Neural cell (in vitro differentiated cells): Measurements from ENCODE around the gene RFX2. TPM values are rescaled to one million over a fixed set of nuclear protein-coding genes. Genes with fewer than 3 reads are reported as not detected.

Experiments used
- H2AFZ ChIP-seq: fragments of 200-600, 300-800 bp; sonication (generic), shearing (Covaris generic); 2 replicates; pipeline ENCODE4 v1.6.0; 2014; ENCODE audit warnings: low read depth, mild to moderate bottlenecking, antibody characterized with exemption, low read length, moderate library complexity
- H3F3A ChIP-seq: fragments of 200-600 bp; shearing (Covaris generic); 2 replicates; pipeline ENCODE4 v1.6.1; 2016; ENCODE audit warnings: mild to moderate bottlenecking, moderate library complexity, mixed read lengths, antibody characterized with exemption, low read length; ENCODE audit not compliant: insufficient read depth, poor library complexity, severe bottlenecking
- H3K27ac ChIP-seq: fragments of 200-600, 300-800 bp; sonication (generic), shearing (Covaris generic); 2 replicates; pipeline ENCODE4 v1.5.1; 2014; ENCODE audit warnings: mild to moderate bottlenecking, low read length, moderate library complexity
- H3K27me3 ChIP-seq: fragments of 300-800, 200-600 bp; sonication (generic), shearing (Covaris generic); 2 replicates; pipeline ENCODE4 v1.6.0; 2014; ENCODE audit warnings: mild to moderate bottlenecking, low read depth, low read length, moderate library complexity; ENCODE audit not compliant: insufficient read depth
- H3K36me3 ChIP-seq: fragments of 300-800, 200-600 bp; sonication (generic), shearing (Covaris generic); 2 replicates; pipeline ENCODE4 v1.5.1; 2014; ENCODE audit warnings: mild to moderate bottlenecking, antibody characterized with exemption, low read length, moderate library complexity; ENCODE audit not compliant: insufficient read depth
- H3K4me2 ChIP-seq: fragments of 300-800, 200-600 bp; sonication (generic), shearing (Covaris generic); 2 replicates; pipeline ENCODE4 v1.6.0; 2014; ENCODE audit warnings: mild to moderate bottlenecking, low read length
- H3K4me3 ChIP-seq: fragments of 300-800, 200-600 bp; sonication (generic), shearing (Covaris generic); 2 replicates; pipeline ENCODE4 v1.5.1; 2014; ENCODE audit warnings: mild to moderate bottlenecking, low read length, moderate library complexity
- H3K79me2 ChIP-seq: fragments of 200-600 bp; shearing (Covaris generic); replicated peaks from 2 replicates; pipeline ENCODE4 v1.6.0; 2014; ENCODE audit warnings: mild to moderate bottlenecking, low read length, moderate library complexity; ENCODE audit not compliant: insufficient read depth
- H3K9ac ChIP-seq: fragments of 300-800, 200-600 bp; sonication (generic), shearing (Covaris generic); 2 replicates; pipeline ENCODE4 v1.6.1; 2016; ENCODE audit warnings: mild to moderate bottlenecking, low read length, mixed read lengths
- H3K9me2 ChIP-seq: fragments of 200-600 bp; shearing (Covaris generic); 2 replicates; pipeline ENCODE4 v1.6.1; 2016; ENCODE audit warnings: mild to moderate bottlenecking, low read length, mixed read lengths; ENCODE audit not compliant: insufficient read depth
- H3K9me3 ChIP-seq: fragments of 200-600, 300-800 bp; sonication (generic), shearing (Covaris generic); 2 replicates; pipeline ENCODE4 v1.6.1; 2016; ENCODE audit warnings: mild to moderate bottlenecking, mixed run types, low read length, moderate library complexity, mixed read lengths
- H4K20me1 ChIP-seq: fragments of 200-600 bp; shearing (Covaris generic); 2 replicates; pipeline ENCODE4 v1.6.1; 2016; ENCODE audit warnings: mild to moderate bottlenecking, mixed run types; ENCODE audit not compliant: insufficient read depth
- EP300 ChIP-seq: fragments of 450-650 bp; conservative IDR thresholded peaks from 2 replicates; pipeline ENCODE4 v1.6.1; 2014; ENCODE audit warnings: antibody characterized with exemption, mild to moderate bottlenecking, moderate library complexity; ENCODE audit not compliant: poor library complexity, severe bottlenecking
- EZH2 ChIP-seq: fragments of 200-600, 300-800 bp; shearing (Covaris generic), sonication (generic); IDR thresholded peaks from 2 replicates; pipeline ENCODE4 v1.6.1; 2014; ENCODE audit warnings: antibody characterized with exemption, low read length, borderline replicate concordance, mild to moderate bottlenecking; ENCODE audit not compliant: insufficient read depth, poor library complexity, severe bottlenecking
- MXI1 ChIP-seq: fragments of 450-650 bp; conservative IDR thresholded peaks from 2 replicates; pipeline ENCODE4 v1.6.1; 2014; ENCODE audit warnings: antibody characterized with exemption, mild to moderate bottlenecking; ENCODE audit not compliant: poor library complexity, severe bottlenecking
- POLR2AphosphoS5 ChIP-seq: IDR thresholded peaks from 2 replicates; pipeline ENCODE4 v1.6.1; 2012
- RAD21 ChIP-seq: fragments of 450-650 bp; conservative IDR thresholded peaks from 2 replicates; pipeline ENCODE4 v1.6.1; 2014; ENCODE audit warnings: antibody characterized with exemption, mild to moderate bottlenecking, moderate library complexity
- SMC3 ChIP-seq: fragments of 450-650 bp; conservative IDR thresholded peaks from 2 replicates; pipeline ENCODE4 v1.6.1; 2014; ENCODE audit warnings: antibody characterized with exemption, mild to moderate bottlenecking, moderate library complexity; ENCODE audit not compliant: poor library complexity
- TAF1 ChIP-seq: IDR thresholded peaks from 2 replicates; pipeline ENCODE4 v1.6.1; 2012; ENCODE audit warnings: low read depth
- polyA plus RNA-seq: library from polyadenylated mRNA; depleted of rRNA; stranded (reverse); fragments of >200 nt; gene quantifications from 2 replicates; pipeline ENCODE4 v1.2.3, GENCODE V29; 2014
- TF ChIP-seq, protein P1 (sequence below): IDR thresholded peaks from 2 replicates; pipeline ENCODE4 v1.6.1; 2012; ENCODE audit warnings: borderline replicate concordance
- TF ChIP-seq, protein P2 (sequence below): fragments of 450-650 bp; IDR thresholded peaks from 2 replicates; pipeline ENCODE4 v1.5.1; 2014; ENCODE audit warnings: antibody characterized with exemption, mild to moderate bottlenecking, moderate library complexity; ENCODE audit not compliant: poor library complexity, severe bottlenecking

Gene RFX2
- polyA plus RNA-seq, 1 donor from 2014 or later, result 0.69 TPM

DNA sequence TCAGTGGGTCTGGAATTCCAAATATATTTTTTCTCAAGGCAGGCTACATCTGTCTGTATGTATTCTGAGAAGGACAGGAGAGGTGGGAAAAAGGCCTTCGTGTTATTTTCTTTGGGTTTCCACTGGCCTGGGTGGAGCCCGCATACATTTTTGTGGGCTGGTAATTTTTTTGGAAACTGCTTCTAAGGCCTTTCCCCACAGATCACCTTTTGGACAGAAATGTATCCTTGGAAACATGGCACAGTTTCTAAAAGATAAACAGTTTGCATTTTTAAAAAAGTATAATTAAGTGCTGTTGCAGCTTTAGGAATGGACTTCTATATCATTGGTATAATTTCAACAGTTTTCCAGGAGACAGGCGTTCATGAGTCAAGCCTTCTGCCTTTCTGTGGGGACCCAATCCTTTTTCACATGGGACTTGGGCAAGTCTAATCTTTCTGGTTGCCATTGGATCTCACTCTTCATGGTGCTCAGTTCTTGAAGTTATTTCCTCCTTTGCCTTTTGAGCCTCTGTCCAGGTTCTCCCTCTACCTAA is 8.9 kb downstream of the RFX2 start:
- H3K4me2 ChIP-seq, result no peak overlapping the region
- H2AFZ ChIP-seq, result no peak overlapping the region
- TF ChIP-seq TAF1 (no peak), RAD21 (no peak), POLR2AphosphoS5 (no peak)
- TF ChIP-seq, protein P1, sequence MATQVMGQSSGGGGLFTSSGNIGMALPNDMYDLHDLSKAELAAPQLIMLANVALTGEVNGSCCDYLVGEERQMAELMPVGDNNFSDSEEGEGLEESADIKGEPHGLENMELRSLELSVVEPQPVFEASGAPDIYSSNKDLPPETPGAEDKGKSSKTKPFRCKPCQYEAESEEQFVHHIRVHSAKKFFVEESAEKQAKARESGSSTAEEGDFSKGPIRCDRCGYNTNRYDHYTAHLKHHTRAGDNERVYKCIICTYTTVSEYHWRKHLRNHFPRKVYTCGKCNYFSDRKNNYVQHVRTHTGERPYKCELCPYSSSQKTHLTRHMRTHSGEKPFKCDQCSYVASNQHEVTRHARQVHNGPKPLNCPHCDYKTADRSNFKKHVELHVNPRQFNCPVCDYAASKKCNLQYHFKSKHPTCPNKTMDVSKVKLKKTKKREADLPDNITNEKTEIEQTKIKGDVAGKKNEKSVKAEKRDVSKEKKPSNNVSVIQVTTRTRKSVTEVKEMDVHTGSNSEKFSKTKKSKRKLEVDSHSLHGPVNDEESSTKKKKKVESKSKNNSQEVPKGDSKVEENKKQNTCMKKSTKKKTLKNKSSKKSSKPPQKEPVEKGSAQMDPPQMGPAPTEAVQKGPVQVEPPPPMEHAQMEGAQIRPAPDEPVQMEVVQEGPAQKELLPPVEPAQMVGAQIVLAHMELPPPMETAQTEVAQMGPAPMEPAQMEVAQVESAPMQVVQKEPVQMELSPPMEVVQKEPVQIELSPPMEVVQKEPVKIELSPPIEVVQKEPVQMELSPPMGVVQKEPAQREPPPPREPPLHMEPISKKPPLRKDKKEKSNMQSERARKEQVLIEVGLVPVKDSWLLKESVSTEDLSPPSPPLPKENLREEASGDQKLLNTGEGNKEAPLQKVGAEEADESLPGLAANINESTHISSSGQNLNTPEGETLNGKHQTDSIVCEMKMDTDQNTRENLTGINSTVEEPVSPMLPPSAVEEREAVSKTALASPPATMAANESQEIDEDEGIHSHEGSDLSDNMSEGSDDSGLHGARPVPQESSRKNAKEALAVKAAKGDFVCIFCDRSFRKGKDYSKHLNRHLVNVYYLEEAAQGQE, result no peak
- TF ChIP-seq, protein P2, sequence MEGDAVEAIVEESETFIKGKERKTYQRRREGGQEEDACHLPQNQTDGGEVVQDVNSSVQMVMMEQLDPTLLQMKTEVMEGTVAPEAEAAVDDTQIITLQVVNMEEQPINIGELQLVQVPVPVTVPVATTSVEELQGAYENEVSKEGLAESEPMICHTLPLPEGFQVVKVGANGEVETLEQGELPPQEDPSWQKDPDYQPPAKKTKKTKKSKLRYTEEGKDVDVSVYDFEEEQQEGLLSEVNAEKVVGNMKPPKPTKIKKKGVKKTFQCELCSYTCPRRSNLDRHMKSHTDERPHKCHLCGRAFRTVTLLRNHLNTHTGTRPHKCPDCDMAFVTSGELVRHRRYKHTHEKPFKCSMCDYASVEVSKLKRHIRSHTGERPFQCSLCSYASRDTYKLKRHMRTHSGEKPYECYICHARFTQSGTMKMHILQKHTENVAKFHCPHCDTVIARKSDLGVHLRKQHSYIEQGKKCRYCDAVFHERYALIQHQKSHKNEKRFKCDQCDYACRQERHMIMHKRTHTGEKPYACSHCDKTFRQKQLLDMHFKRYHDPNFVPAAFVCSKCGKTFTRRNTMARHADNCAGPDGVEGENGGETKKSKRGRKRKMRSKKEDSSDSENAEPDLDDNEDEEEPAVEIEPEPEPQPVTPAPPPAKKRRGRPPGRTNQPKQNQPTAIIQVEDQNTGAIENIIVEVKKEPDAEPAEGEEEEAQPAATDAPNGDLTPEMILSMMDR, result no peak
- no peak overlapping the region for H3K27ac ChIP-seq
- H3K4me3 ChIP-seq, result no peak overlapping the region
- H3F3A ChIP-seq, result no peaks in the 10 kb centered on the region
- no peak overlapping the region for H3K9ac ChIP-seq
- no peaks in the 10 kb centered on the region for H4K20me1 ChIP-seq
- H3K9me2 ChIP-seq, result no peaks in the 10 kb centered on the region
- H3K9me3 ChIP-seq, result no peaks in the 10 kb centered on the region
- H3K79me2 ChIP-seq, result no peaks in the 10 kb centered on the region
- H3K36me3 ChIP-seq, result no peaks in the 10 kb centered on the region
- no peaks in the 10 kb centered on the region for H3K27me3 ChIP-seq

DNA sequence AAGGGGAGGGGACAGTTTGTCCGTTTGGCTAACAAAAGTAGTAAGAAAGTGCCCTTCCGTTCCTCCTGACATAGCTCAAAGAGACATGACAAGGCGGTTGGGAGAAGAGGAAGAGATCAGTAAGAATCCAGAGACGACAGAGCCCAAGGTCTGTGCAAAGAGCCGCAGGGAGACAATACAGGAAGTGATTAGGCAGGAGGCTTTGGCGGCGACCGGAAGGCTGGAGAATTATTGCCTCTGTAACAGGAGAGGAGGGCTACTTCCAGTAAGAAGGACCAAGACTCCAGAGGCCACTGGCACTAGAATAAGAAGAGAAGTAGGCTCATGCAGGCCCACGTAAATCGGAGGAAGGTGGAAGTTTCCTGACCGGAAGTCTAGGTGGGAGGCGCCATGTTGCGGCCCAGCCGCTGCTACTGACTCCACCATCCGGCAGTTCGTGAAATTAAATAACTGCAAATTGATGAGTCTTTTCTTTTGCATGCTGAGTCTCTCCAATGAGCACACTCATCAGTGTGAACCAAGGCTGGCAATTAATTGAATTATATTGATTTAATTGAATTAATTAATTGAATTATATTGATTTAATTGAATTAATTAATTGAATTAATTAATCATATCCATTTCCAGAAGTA is 9.9 kb downstream of the RFX2 start:
- Histone ChIP-seq H3K9ac (no peak overlapping the region), H3K4me2 (no peak overlapping the region), H2AFZ (no peak overlapping the region), H4K20me1 (no peaks in the 10 kb centered on the region), H3K27ac (no peak overlapping the region), H3K9me2 (no peaks in the 10 kb centered on the region), H3K27me3 (no peaks in the 10 kb centered on the region), H3K9me3 (no peaks in the 10 kb centered on the region), H3K4me3 (no peak overlapping the region), H3F3A (no peaks in the 10 kb centered on the region), H3K36me3 (no peaks in the 10 kb centered on the region), H3K79me2 (no peaks in the 10 kb centered on the region)
- TF ChIP-seq EZH2 (no peak), MXI1 (no peak), RAD21 (no peak), TAF1 (no peak), SMC3 (no peak), POLR2AphosphoS5 (no peak), EP300 (no peak)
- TF ChIP-seq, protein P1, result no peak
- TF ChIP-seq, protein P2, result no peak
